PC-9 (cell line): ENCODE data around the gene IL1A. TPM values are rescaled to one million over a fixed set of nuclear protein-coding genes. Genes with fewer than 3 reads are reported as not detected.

Experiments
- BruUV-seq: library from RNA; stranded (reverse); fragments of 400-500 nt; replicated peaks from 2 replicates; lab custom pipeline; 2021; lab: Mats Ljungman, UMichigan
- CTCF ChIA-PET: fragments of 300-600 bp; sonication (Branson Sonifier 250); formaldehyde crosslinking; loops from one replicate; lab custom pipeline; 2022; ENCODE audit warnings: antibody characterized with exemption; lab: Charles Lee
- POLR2A ChIA-PET: fragments of 300-600 bp; sonication (Branson Sonifier 250); formaldehyde crosslinking; loops from one replicate; lab custom pipeline; 2022; ENCODE audit warnings: antibody characterized with exemption; ENCODE audit not compliant: unreplicated experiment; lab: Charles Lee
- DNase-seq, 2 experiments: peaks; one replicate each; pipeline versions ENCODE4 v3.0.0 to v3.0.0-alpha.2; 2015 to 2022; ENCODE audit warnings: mixed read lengths in 1 of 2
- H2AFZ ChIP-seq: fragments of 200-600 bp; sonication (generic); 2 replicates; pipeline ENCODE4 v1.8.1; 2017; ENCODE audit warnings: antibody characterized with exemption
- H3F3A ChIP-seq: fragments of 200-600 bp; sonication (generic); 2 replicates; pipeline ENCODE4 v1.8.1; 2017; ENCODE audit warnings: antibody characterized with exemption, mild to moderate bottlenecking, low read depth; ENCODE audit not compliant: insufficient read depth
- H3K27ac ChIP-seq: fragments of 200-600 bp; sonication (generic); 2 replicates; pipeline ENCODE4 v1.6.1; 2016; ENCODE audit warnings: mixed run types
- H3K27me3 ChIP-seq: fragments of 200-600 bp; sonication (generic); 2 replicates; pipeline ENCODE4 v1.6.1; 2016; ENCODE audit warnings: low read depth, mixed run types; ENCODE audit not compliant: insufficient read depth
- H3K36me3 ChIP-seq: fragments of 200-600 bp; sonication (generic); 2 replicates; pipeline ENCODE4 v1.6.1; 2016; ENCODE audit warnings: low read depth, mixed run types
- H3K4me1 ChIP-seq: fragments of 200-600 bp; sonication (generic); replicated peaks from 2 replicates; pipeline ENCODE4 v1.6.1; 2016; ENCODE audit warnings: mixed run types; ENCODE audit not compliant: insufficient read depth
- H3K4me2 ChIP-seq: fragments of 200-600 bp; sonication (generic); 2 replicates; pipeline ENCODE4 v1.6.1; 2017; ENCODE audit warnings: mixed run types
- H3K4me3 ChIP-seq: fragments of 200-600 bp; sonication (generic); 2 replicates; pipeline ENCODE4 v1.6.1; 2016; ENCODE audit warnings: mixed run types
- H3K79me2 ChIP-seq: fragments of 200-600 bp; sonication (generic); 2 replicates; pipeline ENCODE4 v1.6.1; 2017; ENCODE audit warnings: low read depth, mixed run types
- H3K9me2 ChIP-seq: fragments of 200-600 bp; sonication (generic); 2 replicates; pipeline ENCODE4 v1.8.1; 2017; ENCODE audit warnings: mild to moderate bottlenecking; ENCODE audit not compliant: insufficient read depth
- H3K9me3 ChIP-seq: fragments of 200-600 bp; sonication (generic); 2 replicates; pipeline ENCODE4 v1.8.1; 2016; ENCODE audit warnings: low read depth; ENCODE audit not compliant: insufficient read depth
- H4K20me1 ChIP-seq: fragments of 200-600 bp; sonication (generic); 2 replicates; pipeline ENCODE4 v1.8.1; 2017; ENCODE audit not compliant: insufficient read depth
- EZH2 ChIP-seq: fragments of 200-600 bp; sonication (generic); IDR thresholded peaks from 2 replicates; pipeline ENCODE4 v1.8.0; 2017; ENCODE audit warnings: antibody characterized with exemption, low read depth
- intact Hi-C: fragments of 100-400 bp; cut with micrococcal nuclease; formaldehyde crosslinking; loops from one replicate; pipeline ENCODE4 v1.10.0; 2022; ENCODE audit not compliant: unreplicated experiment
- total RNA-seq: library from RNA; stranded (reverse); gene quantifications from 2 replicates; pipeline ENCODE4 v1.2.3, GENCODE V29; 2021
- TF ChIP-seq, protein P1 (sequence below): fragments of 200-600 bp; sonication (generic); conservative IDR thresholded peaks from 2 replicates; pipeline ENCODE4 v1.6.1; 2017; ENCODE audit warnings: mixed run types, antibody characterized with exemption, mild to moderate bottlenecking, moderate library complexity

The IL1A gene
- total RNA-seq, 1 experiment from 2014 or later, result 0.55 TPM

DNA sequence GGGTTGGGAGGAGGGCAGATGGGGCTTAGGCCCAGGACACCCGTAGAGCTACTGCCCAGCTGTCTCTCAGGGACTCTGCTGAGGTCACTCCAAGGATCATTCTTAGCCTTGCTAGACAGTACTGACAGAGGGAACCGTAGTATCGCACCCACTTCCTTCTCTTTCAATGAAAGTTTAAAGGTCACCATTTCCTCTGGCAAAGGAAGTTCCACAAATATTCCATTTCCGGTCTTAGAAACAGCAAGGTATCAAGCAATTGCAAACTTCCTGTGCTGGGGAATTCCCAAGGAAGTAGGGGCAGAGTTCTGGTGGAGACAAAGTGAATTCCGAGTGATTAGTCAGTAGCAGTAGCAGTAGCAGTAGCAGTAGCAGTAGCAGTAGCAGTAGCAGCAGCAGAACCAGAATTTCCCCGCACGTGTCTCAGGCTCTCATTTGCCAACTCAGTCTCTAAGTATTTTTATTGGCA lies 27.6 kb upstream of the IL1A start:
- H3K4me3 ChIP-seq, result no peak overlapping the region
- no peaks in the 10 kb centered on the region for H3K27me3 ChIP-seq
- no peaks in the 10 kb centered on the region for H3K9me2 ChIP-seq
- BruUV-seq, result no TSS peak
- H3K36me3 ChIP-seq, result no peaks in the 10 kb centered on the region
- no peaks in the 10 kb centered on the region for H4K20me1 ChIP-seq
- CTCF ChIA-PET, result no interaction called here
- H3K27ac ChIP-seq, result no peak overlapping the region
- H2AFZ ChIP-seq, result no peak overlapping the region
- no peak for TF ChIP-seq EZH2
- TF ChIP-seq, protein P1, sequence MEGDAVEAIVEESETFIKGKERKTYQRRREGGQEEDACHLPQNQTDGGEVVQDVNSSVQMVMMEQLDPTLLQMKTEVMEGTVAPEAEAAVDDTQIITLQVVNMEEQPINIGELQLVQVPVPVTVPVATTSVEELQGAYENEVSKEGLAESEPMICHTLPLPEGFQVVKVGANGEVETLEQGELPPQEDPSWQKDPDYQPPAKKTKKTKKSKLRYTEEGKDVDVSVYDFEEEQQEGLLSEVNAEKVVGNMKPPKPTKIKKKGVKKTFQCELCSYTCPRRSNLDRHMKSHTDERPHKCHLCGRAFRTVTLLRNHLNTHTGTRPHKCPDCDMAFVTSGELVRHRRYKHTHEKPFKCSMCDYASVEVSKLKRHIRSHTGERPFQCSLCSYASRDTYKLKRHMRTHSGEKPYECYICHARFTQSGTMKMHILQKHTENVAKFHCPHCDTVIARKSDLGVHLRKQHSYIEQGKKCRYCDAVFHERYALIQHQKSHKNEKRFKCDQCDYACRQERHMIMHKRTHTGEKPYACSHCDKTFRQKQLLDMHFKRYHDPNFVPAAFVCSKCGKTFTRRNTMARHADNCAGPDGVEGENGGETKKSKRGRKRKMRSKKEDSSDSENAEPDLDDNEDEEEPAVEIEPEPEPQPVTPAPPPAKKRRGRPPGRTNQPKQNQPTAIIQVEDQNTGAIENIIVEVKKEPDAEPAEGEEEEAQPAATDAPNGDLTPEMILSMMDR, result no peak
- no peaks in the 10 kb centered on the region for H3K4me1 ChIP-seq
- peaks cover 9% of the 10 kb centered on the region for H3K9me3 ChIP-seq
- DNase-seq, result no peak
- POLR2A ChIA-PET, result interaction anchor here (0.5 kb wide), 1 partner anchor 16 kb away, joined by 4 read pairs; no protein-coding TSS in a partner anchor
- H3K79me2 ChIP-seq, result no peaks in the 10 kb centered on the region
- H3F3A ChIP-seq, result 0 out of 2 replicates have a peak, but pooled peaks cover 3% of the 10 kb centered on the region
- H3K4me2 ChIP-seq, result no peak overlapping the region
- intact Hi-C loops, result no loop called here

DNA sequence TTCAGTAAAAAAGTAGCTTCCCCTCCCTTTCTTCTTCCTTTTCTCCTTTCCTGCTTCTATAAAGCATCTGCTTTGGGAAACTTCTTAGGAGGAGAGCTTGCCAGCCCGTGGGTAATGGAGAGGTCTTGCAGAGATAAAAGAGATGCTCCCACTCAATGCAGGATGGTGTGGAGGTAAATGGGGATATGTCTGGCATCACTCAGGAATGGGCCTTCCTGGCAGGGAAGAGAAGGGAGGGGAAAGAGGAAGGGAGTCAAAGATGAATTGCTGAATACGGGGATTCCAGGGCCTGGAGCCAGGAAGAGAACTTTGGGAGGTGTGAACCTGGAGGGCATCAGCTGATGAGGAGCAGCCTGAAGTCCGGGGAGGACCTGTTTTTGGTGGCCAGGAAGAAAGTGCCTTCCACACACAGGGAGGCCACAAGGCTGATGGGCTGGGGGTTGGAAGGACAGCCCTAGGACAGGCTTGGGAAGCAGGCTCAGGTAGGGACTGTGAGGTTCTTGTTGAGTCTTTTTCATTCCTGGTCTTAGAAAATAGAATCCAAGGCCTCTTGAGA lies 27.1 kb upstream of the IL1A start:
- intact Hi-C loops, result no loop called here
- H3K4me3 ChIP-seq, result no peak overlapping the region
- TF ChIP-seq, protein P1, result no peak
- TF ChIP-seq EZH2, result no peak
- H3K27me3 ChIP-seq, result no peaks in the 10 kb centered on the region
- H3K27ac ChIP-seq, result no peak overlapping the region
- H3K36me3 ChIP-seq, result no peaks in the 10 kb centered on the region
- no peaks in the 10 kb centered on the region for H3K9me2 ChIP-seq
- peaks cover 13% of the 10 kb centered on the region for H3K9me3 ChIP-seq
- ChIA-PET CTCF (interaction anchor here (0.8 kb wide), 1 partner anchor 229 kb away, joined by 8 read pairs; no protein-coding TSS in a partner anchor), POLR2A (interaction anchor here (0.5 kb wide), 1 partner anchor 16 kb away, joined by 4 read pairs; no protein-coding TSS in a partner anchor)
- no peaks in the 10 kb centered on the region for H3K4me1 ChIP-seq
- no TSS peak for BruUV-seq
- DNase-seq, result no peak
- no peaks in the 10 kb centered on the region for H3K79me2 ChIP-seq
- H3F3A ChIP-seq, result 0 out of 2 replicates have a peak, but pooled peaks cover 4% of the 10 kb centered on the region
- H4K20me1 ChIP-seq, result no peaks in the 10 kb centered on the region
- no peak overlapping the region for H3K4me2 ChIP-seq
- H2AFZ ChIP-seq, result no peak overlapping the region

DNA sequence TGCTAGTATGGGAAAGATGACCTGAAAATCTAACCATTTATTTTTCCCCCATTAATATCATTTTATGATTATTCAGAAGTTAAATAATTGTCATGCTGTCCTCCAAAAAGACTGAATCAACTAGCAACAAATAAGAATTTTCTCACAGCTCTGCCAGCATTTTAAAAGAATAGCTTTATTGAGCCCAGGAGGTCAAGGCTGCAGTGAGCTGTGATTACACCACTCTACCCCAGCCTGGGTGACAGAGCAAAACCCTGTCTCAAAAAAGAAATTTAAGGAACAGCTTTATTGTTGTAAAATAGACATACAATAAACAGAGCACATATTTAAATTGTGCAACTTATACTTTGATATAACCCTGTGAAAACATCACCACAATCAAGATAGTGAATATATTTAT lies 24.8 kb upstream of the IL1A start:
- peaks cover 13% of the 10 kb centered on the region for H3K9me3 ChIP-seq
- POLR2A ChIA-PET, result no interaction called here
- CTCF ChIA-PET, result interaction anchor here (0.7 kb wide), 1 partner anchor 8 kb away, joined by 4 read pairs; no protein-coding TSS in a partner anchor

More for the DNA sequence above, 24.8 kb upstream of the IL1A start:
- Histone ChIP-seq H3K27ac (no peak overlapping the region), H3K9me2 (no peaks in the 10 kb centered on the region), H3F3A (peaks cover 10% of the 10 kb centered on the region; the same call in 1 of the 2 replicates), H3K4me2 (no peak overlapping the region), H3K36me3 (no peaks in the 10 kb centered on the region), H4K20me1 (no peaks in the 10 kb centered on the region), H3K79me2 (no peaks in the 10 kb centered on the region), H3K27me3 (no peaks in the 10 kb centered on the region), H3K4me1 (peaks cover 6% of the 10 kb centered on the region), H3K4me3 (no peak overlapping the region), H2AFZ (no peak overlapping the region)
- TF ChIP-seq EZH2, result no peak
- TF ChIP-seq, protein P1, result no peak
- intact Hi-C loops, result no loop called here
- DNase-seq, result no peak
- no TSS peak for BruUV-seq
